H1 (cell line): ENCODE results near the gene ZNF81.

Experiments used
- CBX8 ChIP-seq: fragments of 300-800, 300-1000 bp; sonication (generic); IDR thresholded peaks from 2 replicates; pipeline ENCODE4 v1.7.1; 2016; ENCODE audit warnings: low read depth, low read length, borderline replicate concordance
- CTCF ChIP-seq, 3 experiments: IDR thresholded peaks; 1 replicate in 2 of 3; 2 replicates in 1 of 3; pipeline versions ENCODE4 v1.5.1 to v1.6.1; 2011; ENCODE audit warnings: low read length in 3 of 3, mild to moderate bottlenecking in 3 of 3, inconsistent platforms in 2 of 3, low read depth in 1 of 3, moderate library complexity in 1 of 3; ENCODE audit not compliant: insufficient read depth in 1 of 3; ENCODE audit errors: control extremely low read depth in 1 of 3
- EP300 ChIP-seq, 2 experiments: IDR thresholded peaks; 1 replicate in 1 of 2; 2 replicates in 1 of 2; pipeline ENCODE4 v1.6.1; 2011 to 2012; ENCODE audit warnings: low read depth in 2 of 2, low read length in 2 of 2, mild to moderate bottlenecking in 2 of 2, borderline replicate concordance in 1 of 2, inconsistent platforms in 1 of 2, moderate library complexity in 1 of 2
- GABPA ChIP-seq: IDR thresholded peaks from 2 replicates; pipeline ENCODE4 v1.6.1; 2011; ENCODE audit warnings: mild to moderate bottlenecking, low read length, moderate library complexity, borderline replicate concordance; ENCODE audit not compliant: insufficient read depth
- KDM1A ChIP-seq: fragments of 200-600, 300-600 bp; sonication (generic); IDR thresholded peaks from 2 replicates; pipeline ENCODE4 v1.7.1; 2016; ENCODE audit warnings: mild to moderate bottlenecking, low read length, borderline replicate concordance
- KDM4A ChIP-seq: IDR thresholded peaks from one replicate; pipeline ENCODE4 v1.7.1; 2012; ENCODE audit warnings: low read depth, mild to moderate bottlenecking, moderate library complexity, low read length, inconsistent platforms; ENCODE audit not compliant: severe bottlenecking
- POLR2AphosphoS5 ChIP-seq: IDR thresholded peaks from 2 replicates; pipeline ENCODE4 v1.6.1; 2011; ENCODE audit warnings: low read depth, low read length
- RAD21 ChIP-seq, 2 experiments: IDR thresholded peaks in 1 of 2; conservative IDR thresholded peaks in 1 of 2; 2 replicates each; pipeline ENCODE4 v1.6.1; 2011; ENCODE audit warnings: low read depth in 2 of 2, low read length in 2 of 2, improper control_type of control experiment in 1 of 2, inconsistent platforms in 1 of 2, mild to moderate bottlenecking in 1 of 2, moderate library complexity in 1 of 2
- TAF1 ChIP-seq: IDR thresholded peaks from 2 replicates; pipeline ENCODE4 v1.6.1; 2011; ENCODE audit warnings: mild to moderate bottlenecking, low read depth, low read length
- TBP ChIP-seq: IDR thresholded peaks from 2 replicates; pipeline ENCODE4 v1.6.1; 2011; ENCODE audit warnings: low read depth, low read length, improper control_type of control experiment
- YY1 ChIP-seq: IDR thresholded peaks from 2 replicates; pipeline ENCODE4 v1.6.1; 2011; ENCODE audit warnings: low read depth, mild to moderate bottlenecking, low read length

DNA sequence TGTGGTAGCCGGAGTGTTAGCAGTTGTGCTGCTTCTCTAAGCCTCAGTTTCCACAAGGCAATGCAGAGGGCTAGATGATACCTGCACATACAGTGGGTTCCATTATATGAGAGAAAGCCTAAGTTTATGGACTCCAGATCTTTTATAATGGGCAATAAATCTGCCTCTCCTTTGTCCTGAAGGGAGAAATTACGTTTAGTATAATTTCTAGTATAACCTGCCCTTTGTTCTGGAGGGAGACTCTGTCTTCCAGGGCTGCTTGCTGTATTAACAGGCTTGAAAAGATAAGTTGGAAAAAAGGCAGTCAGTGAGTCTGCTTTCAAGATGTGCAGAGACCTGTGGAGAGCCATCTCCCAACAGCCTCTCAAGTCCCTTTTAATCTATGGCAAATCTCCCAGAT is 42.8 kb downstream of the ZNF81 start:
- TF ChIP-seq CTCF (IDR thresholded peaks at IDR 0.05; ENCODE audit: control extremely low read depth in 1 of 3, insufficient read depth in 1 of 3, low read depth in 1 of 3, low read length in 3 of 3): no peak
- no peak for TF ChIP-seq KDM1A
- no peak for TF ChIP-seq TBP
- TF ChIP-seq RAD21 (IDR thresholded peaks at IDR 0.05 in 1 of 2, conservative IDR thresholded peaks at IDR 0.05 in 1 of 2; ENCODE audit: low read depth in 2 of 2, low read length in 2 of 2): no peak
- TF ChIP-seq TAF1: no peak
- TF ChIP-seq EP300 (IDR thresholded peaks at IDR 0.05; ENCODE audit: borderline replicate concordance in 1 of 2, low read depth in 2 of 2, low read length in 2 of 2): no peak
- TF ChIP-seq GABPA: no peak
- no peak for TF ChIP-seq POLR2AphosphoS5
- TF ChIP-seq CBX8: no peak
- no peak for TF ChIP-seq KDM4A
- no peak for TF ChIP-seq YY1
